ENCODE measurements around the gene MUC2. TPM values are rescaled to one million over a fixed set of nuclear protein-coding genes. Genes with fewer than 3 reads are reported as not detected.

The MUC2 gene
- total and polyA plus RNA-seq, 2 of the 13 experiments (the other 11 are each of a cell fraction or from before 2014, with no cell fraction given), result not detected

- POLR2A ChIA-PET, result no interaction called here
- in situ Hi-C loops (cut with HindIII; ENCODE audit: extremely low pct_ligation_motif_present, low pct_unique_long_range_greater_than_20kb), result no loop called here
- BruUV-seq (replicated peaks), result no TSS peak
Observed at GRCh38 chr11:1036931-1037330, 37.7 kb upstream of the MUC2 start.

GRCh38 chr11:1037506-1038055 lies 37.1 kb upstream of the MUC2 start:
- H3K9ac ChIP-seq (ENCODE audit: insufficient read depth, low read depth, low read length), result no peak overlapping the region
- H3K36me3 ChIP-seq (replicated peaks in 1 of 2; ENCODE audit: control insufficient read depth in 1 of 2, insufficient read depth in 2 of 2, low read length in 2 of 2), result no peaks in the 10 kb centered on the region
- peaks cover 27 to 86% of the 10 kb centered on the region in 2 experiments; a peak in 4 of 5 replicates for H3K27me3 ChIP-seq (ENCODE audit: control insufficient read depth in 1 of 2, insufficient read depth in 2 of 2, low read length in 2 of 2)
- CTCF ChIA-PET (ENCODE audit: low intra/inter-chr PET ratio, low total read pairs), result no interaction called here
- H3K4me2 ChIP-seq (ENCODE audit: low read depth, low read length), result peak overlapping the region; percentile 18; the same call in 1 of the 2 replicates
- POLR2A ChIA-PET, result no interaction called here
- in situ Hi-C loops (cut with HindIII; ENCODE audit: extremely low pct_ligation_motif_present, low pct_unique_long_range_greater_than_20kb), result no loop called here
- no peak for FAIRE-seq
- intact Hi-C loops (cut with micrococcal nuclease; ENCODE audit: unreplicated experiment), result no loop called here
- BruUV-seq (replicated peaks), result no TSS peak
- 52% methylated on average over 10 of the region's 26 CpGs for WGBS (ENCODE audit: low lambda C conversion rate)
- DNase-seq (ENCODE audit: low spot score), result no peak
- no peaks in the 10 kb centered on the region for H3K79me2 ChIP-seq (ENCODE audit: insufficient read depth, low read length)
- peaks cover 9% of the 10 kb centered on the region for H3K4me1 ChIP-seq (ENCODE audit: insufficient read depth, low read length)
- H2AFZ ChIP-seq (ENCODE audit: low read length), result no peak overlapping the region
- no peak for TF ChIP-seq ZKSCAN1 (IDR thresholded peaks at IDR 0.05; ENCODE audit: low read length)
- no peak for TF ChIP-seq ZNF576 (CRISPR knock-in tag; IDR thresholded peaks at IDR 0.05)
- TF ChIP-seq, protein P1, sequence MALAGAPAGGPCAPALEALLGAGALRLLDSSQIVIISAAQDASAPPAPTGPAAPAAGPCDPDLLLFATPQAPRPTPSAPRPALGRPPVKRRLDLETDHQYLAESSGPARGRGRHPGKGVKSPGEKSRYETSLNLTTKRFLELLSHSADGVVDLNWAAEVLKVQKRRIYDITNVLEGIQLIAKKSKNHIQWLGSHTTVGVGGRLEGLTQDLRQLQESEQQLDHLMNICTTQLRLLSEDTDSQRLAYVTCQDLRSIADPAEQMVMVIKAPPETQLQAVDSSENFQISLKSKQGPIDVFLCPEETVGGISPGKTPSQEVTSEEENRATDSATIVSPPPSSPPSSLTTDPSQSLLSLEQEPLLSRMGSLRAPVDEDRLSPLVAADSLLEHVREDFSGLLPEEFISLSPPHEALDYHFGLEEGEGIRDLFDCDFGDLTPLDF (CRISPR knock-in tag; IDR thresholded peaks at IDR 0.05), result no peak
- TF ChIP-seq KLF15 (CRISPR knock-in tag; IDR thresholded peaks at IDR 0.05; ENCODE audit: borderline replicate concordance), result no peak
- TF ChIP-seq KDM3A (CRISPR knock-in tag; IDR thresholded peaks at IDR 0.05; ENCODE audit: low read depth), result no peak
- no peak for TF ChIP-seq HMG20A (CRISPR knock-in tag; IDR thresholded peaks at IDR 0.05; ENCODE audit: borderline replicate concordance)
- H3K27ac ChIP-seq (ENCODE audit: extremely low read length, insufficient read depth, low read length), result no peak overlapping the region
- peak overlapping the region in 1 of 3 experiments; percentile 28; a peak in 1 of 6 replicates for H3K4me3 ChIP-seq (replicated peaks in 1 of 3; ENCODE audit: insufficient read depth in 1 of 3, low read depth in 2 of 3, low read length in 3 of 3)
- ATAC-seq, result no peak
- no peaks in the 10 kb centered on the region for H3K9me3 ChIP-seq (ENCODE audit: low read length)
- no peaks in the 10 kb centered on the region for H4K20me1 ChIP-seq (ENCODE audit: insufficient read depth, low read length)

More at GRCh38 chr11:1036931-1037330, 37.7 kb upstream of the MUC2 start:
- no peaks in the 10 kb centered on the region for H3K79me2 ChIP-seq (ENCODE audit: insufficient read depth, low read length)
- peak overlapping the region; percentile 18; the same call in 1 of the 2 replicates for H3K4me2 ChIP-seq (ENCODE audit: low read depth, low read length)
- no peak overlapping the region for H3K27ac ChIP-seq (ENCODE audit: extremely low read length, insufficient read depth, low read length)
- peaks cover 30 to 80% of the 10 kb centered on the region in 2 experiments; a peak in 4 of 5 replicates for H3K27me3 ChIP-seq (ENCODE audit: control insufficient read depth in 1 of 2, insufficient read depth in 2 of 2, low read length in 2 of 2)
- TF ChIP-seq LCORL (IDR thresholded peaks at IDR 0.05) (no peak), LCORL (CRISPR knock-in tag; IDR thresholded peaks at IDR 0.05) (no peak), ZNF83 (CRISPR knock-in tag; IDR thresholded peaks at IDR 0.05; ENCODE audit: borderline replicate concordance) (no peak), ZNF121 (CRISPR knock-in tag; IDR thresholded peaks at IDR 0.05) (no peak), RARG (CRISPR knock-in tag; IDR thresholded peaks at IDR 0.05; ENCODE audit: low read depth) (no peak)
- CTCF ChIA-PET (ENCODE audit: low intra/inter-chr PET ratio, low total read pairs), result no interaction called here
- no peak for FAIRE-seq
- no peaks in the 10 kb centered on the region for H3K9me3 ChIP-seq (ENCODE audit: low read length)
- no peak for ATAC-seq
- no peak for DNase-seq (ENCODE audit: low spot score)
- intact Hi-C loops (cut with micrococcal nuclease; ENCODE audit: unreplicated experiment), result no loop called here
- H2AFZ ChIP-seq (ENCODE audit: low read length), result no peak overlapping the region
- no peak overlapping the region for H3K9ac ChIP-seq (ENCODE audit: insufficient read depth, low read depth, low read length)
- no peaks in the 10 kb centered on the region for H4K20me1 ChIP-seq (ENCODE audit: insufficient read depth, low read length)
- H3K4me1 ChIP-seq (ENCODE audit: insufficient read depth, low read length), result peaks cover 7% of the 10 kb centered on the region
- H3K36me3 ChIP-seq (replicated peaks in 1 of 2; ENCODE audit: control insufficient read depth in 1 of 2, insufficient read depth in 2 of 2, low read length in 2 of 2), result no peaks in the 10 kb centered on the region
- WGBS (ENCODE audit: low lambda C conversion rate), result no CpG with 5 or more reads among the region's 13 CpGs
- H3K4me3 ChIP-seq (replicated peaks in 1 of 3; ENCODE audit: insufficient read depth in 1 of 3, low read depth in 2 of 3, low read length in 3 of 3), result peak overlapping the region in 1 of 3 experiments; percentile 28; a peak in 1 of 6 replicates

All from HepG2 (cell line).